Neutrophil (primary cell): ENCODE measurements around the gene PCDHGA1.

ENCODE experiments used
- H3K27ac ChIP-seq: fragments of 200-600 bp; sonication (generic); 2 replicates; pipeline ENCODE4 v1.5.1; 2016; ENCODE audit warnings: mild to moderate bottlenecking, moderate library complexity
- H3K27me3 ChIP-seq: fragments of 200-600 bp; sonication (generic); 2 replicates; pipeline ENCODE4 v1.6.0; 2016; ENCODE audit warnings: mild to moderate bottlenecking
- H3K36me3 ChIP-seq: fragments of 200-600 bp; sonication (generic); 2 replicates; pipeline ENCODE4 v1.5.1; 2017
- H3K4me1 ChIP-seq, 2 experiments: fragments of 200-600 bp in 1 of 2; sonication (generic) in 1 of 2; 1 replicate in 1 of 2; 2 replicates in 1 of 2; pipeline versions ENCODE4 v1.5.1 to v1.6.1; 2013 to 2016; ENCODE audit warnings: low read depth in 1 of 2, low read length in 1 of 2, mild to moderate bottlenecking in 1 of 2, moderate library complexity in 1 of 2; ENCODE audit not compliant: control insufficient read depth in 1 of 2, insufficient read depth in 1 of 2
- H3K4me3 ChIP-seq, 2 experiments: fragments of 200-600 bp in 1 of 2; sonication (generic) in 1 of 2; 1 replicate in 1 of 2; 2 replicates in 1 of 2; pipeline ENCODE4 v1.5.1; 2013 to 2016; ENCODE audit warnings: low read depth in 1 of 2, low read length in 1 of 2, mild to moderate bottlenecking in 1 of 2, moderate library complexity in 1 of 2
- H3K9me3 ChIP-seq: fragments of 200-600 bp; sonication (generic); 2 replicates; pipeline ENCODE4 v1.5.1; 2016
- TF ChIP-seq, protein P1 (sequence below): fragments of 200-600 bp; sonication (generic); IDR thresholded peaks from 2 replicates; pipeline ENCODE4 v1.5.1; 2016; ENCODE audit warnings: antibody characterized with exemption

The PCDHGA1 gene

GRCh38 chr5:141492168-141492885 is 162.0 kb downstream of the PCDHGA1 start:
- Histone ChIP-seq H3K4me3 (no peak overlapping the region), H3K27me3 (peaks cover 100% of the 10 kb centered on the region), H3K27ac (no peak overlapping the region), H3K4me1 (peaks cover 0 to 14% of the 10 kb centered on the region in 2 experiments), H3K9me3 (no peaks in the 10 kb centered on the region), H3K36me3 (no peaks in the 10 kb centered on the region)
- TF ChIP-seq, protein P1, sequence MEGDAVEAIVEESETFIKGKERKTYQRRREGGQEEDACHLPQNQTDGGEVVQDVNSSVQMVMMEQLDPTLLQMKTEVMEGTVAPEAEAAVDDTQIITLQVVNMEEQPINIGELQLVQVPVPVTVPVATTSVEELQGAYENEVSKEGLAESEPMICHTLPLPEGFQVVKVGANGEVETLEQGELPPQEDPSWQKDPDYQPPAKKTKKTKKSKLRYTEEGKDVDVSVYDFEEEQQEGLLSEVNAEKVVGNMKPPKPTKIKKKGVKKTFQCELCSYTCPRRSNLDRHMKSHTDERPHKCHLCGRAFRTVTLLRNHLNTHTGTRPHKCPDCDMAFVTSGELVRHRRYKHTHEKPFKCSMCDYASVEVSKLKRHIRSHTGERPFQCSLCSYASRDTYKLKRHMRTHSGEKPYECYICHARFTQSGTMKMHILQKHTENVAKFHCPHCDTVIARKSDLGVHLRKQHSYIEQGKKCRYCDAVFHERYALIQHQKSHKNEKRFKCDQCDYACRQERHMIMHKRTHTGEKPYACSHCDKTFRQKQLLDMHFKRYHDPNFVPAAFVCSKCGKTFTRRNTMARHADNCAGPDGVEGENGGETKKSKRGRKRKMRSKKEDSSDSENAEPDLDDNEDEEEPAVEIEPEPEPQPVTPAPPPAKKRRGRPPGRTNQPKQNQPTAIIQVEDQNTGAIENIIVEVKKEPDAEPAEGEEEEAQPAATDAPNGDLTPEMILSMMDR = no peak

GRCh38 chr5:141493500-141494422 is 163.4 kb downstream of the PCDHGA1 start:
- H3K36me3 ChIP-seq = no peaks in the 10 kb centered on the region
- H3K9me3 ChIP-seq = no peaks in the 10 kb centered on the region
- H3K4me3 ChIP-seq = no peak overlapping the region
- no peak overlapping the region for H3K27ac ChIP-seq
- TF ChIP-seq, protein P1 = no peak
- peaks cover 100% of the 10 kb centered on the region for H3K27me3 ChIP-seq
- H3K4me1 ChIP-seq = peaks cover 0 to 14% of the 10 kb centered on the region in 2 experiments

GRCh38 chr5:141494761-141495452 is 164.6 kb downstream of the PCDHGA1 start:
- H3K36me3 ChIP-seq = no peaks in the 10 kb centered on the region

GRCh38 chr5:141495453-141495811 is 165.1 kb downstream of the PCDHGA1 start:
- TF ChIP-seq, protein P1 = no peak

More at GRCh38 chr5:141494761-141495452, 164.6 kb downstream of the PCDHGA1 start:
- Histone ChIP-seq H3K27ac (no peak overlapping the region), H3K4me3 (no peak overlapping the region), H3K9me3 (no peaks in the 10 kb centered on the region), H3K4me1 (peaks cover 0 to 14% of the 10 kb centered on the region in 2 experiments), H3K27me3 (peaks cover 96% of the 10 kb centered on the region)
- TF ChIP-seq, protein P1 = no peak

DNA sequence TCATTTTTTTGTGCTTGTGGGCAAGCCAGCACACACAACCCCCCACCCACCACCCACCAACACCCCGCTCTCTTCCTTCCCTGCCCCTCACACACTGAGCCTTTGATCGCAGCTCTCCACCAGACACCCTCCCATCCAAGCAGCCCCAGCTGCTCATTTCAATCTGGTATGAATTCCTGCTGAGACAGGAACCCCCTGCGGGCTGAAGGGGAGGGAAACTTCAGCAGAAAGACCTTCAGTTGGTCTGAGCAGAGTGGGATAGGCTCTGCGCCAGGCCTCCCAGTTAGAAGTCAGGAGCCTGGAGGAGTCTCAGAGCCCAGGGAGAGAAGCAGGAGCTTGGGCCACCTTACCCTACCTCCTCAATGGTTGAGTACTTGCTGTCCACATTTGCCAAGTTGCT is 165.7 kb downstream of the PCDHGA1 start:
- Histone ChIP-seq H3K4me3 (no peak overlapping the region), H3K9me3 (no peaks in the 10 kb centered on the region), H3K4me1 (peaks cover 0 to 14% of the 10 kb centered on the region in 2 experiments), H3K36me3 (no peaks in the 10 kb centered on the region), H3K27me3 (peaks cover 92% of the 10 kb centered on the region), H3K27ac (no peak overlapping the region)
- TF ChIP-seq, protein P1 = no peak

More at GRCh38 chr5:141495453-141495811, 165.1 kb downstream of the PCDHGA1 start:
- Histone ChIP-seq H3K27ac (no peak overlapping the region), H3K4me1 (peaks cover 0 to 14% of the 10 kb centered on the region in 2 experiments), H3K9me3 (no peaks in the 10 kb centered on the region), H3K27me3 (peaks cover 92% of the 10 kb centered on the region), H3K36me3 (no peaks in the 10 kb centered on the region), H3K4me3 (no peak overlapping the region)
